Activated CD8-positive, alpha-beta T cell treated with anti-CD3 and anti-CD28 coated beads, Interleukin-2, amount 10 ng/mL, durations not matched to agents 7 days and 5 days (primary cell): ENCODE measurements around the gene APOOL. TPM values are rescaled to one million over a fixed set of nuclear protein-coding genes. Genes with fewer than 3 reads are reported as not detected.

ENCODE experiments used
- ATAC-seq: fragments of 150-1000 bp; cut with Tn5 transposase; one replicate; pipeline ENCODE4 v1.10.0; 2021; ENCODE audit warnings: moderate library complexity
- CTCF ChIA-PET: fragments of 350-600 bp; sonication (Branson Sonifier 250); formaldehyde crosslinking; loops from one replicate; lab custom pipeline; 2021; ENCODE audit warnings: antibody characterized with exemption; lab: Charles Lee
- POLR2A ChIA-PET: fragments of 350-600 bp; sonication (Branson Sonifier 250); formaldehyde crosslinking; loops from one replicate; lab custom pipeline; 2021; ENCODE audit warnings: antibody characterized with exemption; lab: Charles Lee
- DNase-seq: peaks from one replicate; pipeline ENCODE4 v3.0.0-alpha.2; 2020
- H3K27ac Mint-ChIP-seq: one replicate; pipeline ENCODE4 v1.8.0; 2021; ENCODE audit warnings: mild to moderate bottlenecking, mixed read lengths
- H3K27me3 Mint-ChIP-seq: one replicate; pipeline ENCODE4 v1.8.0; 2021; ENCODE audit warnings: low read depth, mixed read lengths
- H3K36me3 Mint-ChIP-seq: one replicate; pipeline ENCODE4 v1.8.0; 2021; ENCODE audit warnings: low read depth, mixed read lengths
- H3K4me1 Mint-ChIP-seq: one replicate; pipeline ENCODE4 v1.8.0; 2021; ENCODE audit warnings: low read depth, mixed read lengths
- H3K4me3 Mint-ChIP-seq: one replicate; pipeline ENCODE4 v1.8.0; 2021; ENCODE audit warnings: mild to moderate bottlenecking, mixed read lengths
- H3K9me3 Mint-ChIP-seq: one replicate; pipeline ENCODE4 v1.8.0; 2022; ENCODE audit warnings: mixed read lengths; ENCODE audit not compliant: insufficient read depth
- total RNA-seq, 2 experiments: library from RNA; stranded (reverse); gene quantifications; one replicate each; pipeline ENCODE4 v1.2.3, GENCODE V29; 2021

The APOOL gene
- total RNA-seq, 2 experiments from 2014 or later: 11.6 to 13.4 TPM

DNA sequence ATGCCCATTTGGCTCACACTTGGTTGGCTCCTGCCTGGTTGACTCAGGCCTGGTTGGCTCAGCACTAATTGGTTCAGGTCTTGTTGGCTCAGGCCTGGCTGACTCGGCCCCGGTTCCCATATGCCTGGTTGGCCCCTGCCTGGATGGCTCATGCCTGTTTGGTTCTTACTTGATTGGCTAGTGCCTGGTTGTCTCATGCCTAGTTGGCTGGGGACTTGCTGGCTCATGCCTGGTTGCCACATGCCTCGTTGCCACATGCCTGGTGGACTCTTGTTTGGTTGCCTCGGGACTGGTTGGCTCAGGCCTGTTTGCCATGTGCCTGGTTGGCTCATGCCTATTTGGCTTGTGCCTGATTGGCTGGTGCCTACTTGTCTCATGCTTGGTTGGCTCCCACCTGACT lies 103.7 kb downstream of the APOOL start:
- ATAC-seq: no peak
- H3K4me3 Mint-ChIP-seq: no peak overlapping the region
- ChIA-PET CTCF (no interaction called here), POLR2A (no interaction called here)
- H3K4me1 Mint-ChIP-seq: no peaks in the 10 kb centered on the region
- H3K27me3 Mint-ChIP-seq: no peaks in the 10 kb centered on the region
- no peaks in the 10 kb centered on the region for H3K9me3 Mint-ChIP-seq
- no peak overlapping the region for H3K27ac Mint-ChIP-seq
- DNase-seq: no peak
- no peaks in the 10 kb centered on the region for H3K36me3 Mint-ChIP-seq

DNA sequence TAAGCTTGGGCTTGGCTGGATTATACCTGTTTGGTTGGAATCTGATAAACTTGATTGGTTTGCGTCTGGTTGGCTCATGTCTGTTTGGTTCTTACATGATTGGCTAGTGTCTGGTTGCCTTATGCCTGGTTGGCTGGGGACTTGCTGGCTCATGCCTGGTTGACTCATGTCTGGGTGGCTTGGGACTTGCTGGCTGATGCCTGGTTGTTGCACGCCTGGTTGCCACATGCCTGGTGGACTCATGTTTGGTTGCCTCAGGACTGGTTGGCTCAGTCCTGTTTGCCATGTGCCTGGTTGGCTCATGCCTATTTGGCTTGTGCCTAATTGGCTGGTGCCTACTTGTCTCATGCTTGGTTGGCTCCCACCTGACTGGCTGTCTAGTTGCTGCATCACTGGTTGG lies 104.5 kb downstream of the APOOL start:
- ChIA-PET POLR2A (no interaction called here), CTCF (no interaction called here)
- ATAC-seq (no peak), DNase-seq (no peak)
- Mint-ChIP-seq H3K27ac (no peak overlapping the region), H3K9me3 (no peaks in the 10 kb centered on the region), H3K27me3 (no peaks in the 10 kb centered on the region), H3K36me3 (no peaks in the 10 kb centered on the region), H3K4me3 (no peak overlapping the region), H3K4me1 (no peaks in the 10 kb centered on the region)

GRCh38 chrX:85109235-85109634 lies 105.6 kb downstream of the APOOL start:
- Mint-ChIP-seq H3K4me3 (no peak overlapping the region), H3K27me3 (no peaks in the 10 kb centered on the region), H3K27ac (no peak overlapping the region), H3K36me3 (no peaks in the 10 kb centered on the region), H3K9me3 (no peaks in the 10 kb centered on the region), H3K4me1 (no peaks in the 10 kb centered on the region)
- CTCF ChIA-PET: interaction anchor here (3.0 kb wide), 1 partner anchor 25 kb away, joined by 10 read pairs; no protein-coding TSS in a partner anchor
- ATAC-seq: no peak
- DNase-seq: peak; percentile 19
- POLR2A ChIA-PET: no interaction called here

GRCh38 chrX:85111347-85111746 lies 107.7 kb downstream of the APOOL start:
- CTCF ChIA-PET: interaction anchor here (1.1 to 3.0 kb wide), 5 partner anchors 11 to 29 kb away, joined by 3 to 10 read pairs (median 4); no protein-coding TSS in a partner anchor

DNA sequence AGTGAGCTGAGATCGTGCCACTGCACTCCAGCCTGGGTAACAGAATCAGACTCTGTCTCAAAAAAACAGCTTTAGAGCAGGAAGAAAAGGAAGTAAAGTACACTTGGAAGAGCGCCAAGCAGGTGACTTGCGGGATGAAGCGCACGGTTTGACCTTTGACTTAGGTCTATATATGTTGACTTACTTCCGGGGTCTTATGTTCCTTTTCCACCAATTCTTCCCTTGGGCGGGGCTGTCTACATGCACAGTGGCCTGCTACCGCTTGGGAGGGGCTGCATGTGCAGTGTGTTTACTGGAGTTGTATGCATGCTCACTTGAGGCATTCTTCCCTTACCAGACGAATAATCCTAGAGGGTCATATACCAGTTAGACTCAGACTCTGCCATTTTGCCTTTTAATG lies 108.6 kb downstream of the APOOL start:
- Mint-ChIP-seq H3K4me3 (no peak overlapping the region), H3K36me3 (no peaks in the 10 kb centered on the region), H3K9me3 (no peaks in the 10 kb centered on the region), H3K4me1 (no peaks in the 10 kb centered on the region), H3K27me3 (no peaks in the 10 kb centered on the region), H3K27ac (no peak overlapping the region)
- CTCF ChIA-PET: interaction anchor here (1.2 kb wide), 1 partner anchor 10 kb away, joined by 3 read pairs; no protein-coding TSS in a partner anchor
- ATAC-seq (no peak), DNase-seq (no peak)
- POLR2A ChIA-PET: no interaction called here

More at GRCh38 chrX:85111347-85111746, 107.7 kb downstream of the APOOL start:
- POLR2A ChIA-PET: no interaction called here
- Mint-ChIP-seq H3K27me3 (no peaks in the 10 kb centered on the region), H3K9me3 (no peaks in the 10 kb centered on the region), H3K4me3 (no peak overlapping the region), H3K4me1 (no peaks in the 10 kb centered on the region), H3K27ac (no peak overlapping the region), H3K36me3 (no peaks in the 10 kb centered on the region)
- ATAC-seq (no peak), DNase-seq (no peak)

DNA sequence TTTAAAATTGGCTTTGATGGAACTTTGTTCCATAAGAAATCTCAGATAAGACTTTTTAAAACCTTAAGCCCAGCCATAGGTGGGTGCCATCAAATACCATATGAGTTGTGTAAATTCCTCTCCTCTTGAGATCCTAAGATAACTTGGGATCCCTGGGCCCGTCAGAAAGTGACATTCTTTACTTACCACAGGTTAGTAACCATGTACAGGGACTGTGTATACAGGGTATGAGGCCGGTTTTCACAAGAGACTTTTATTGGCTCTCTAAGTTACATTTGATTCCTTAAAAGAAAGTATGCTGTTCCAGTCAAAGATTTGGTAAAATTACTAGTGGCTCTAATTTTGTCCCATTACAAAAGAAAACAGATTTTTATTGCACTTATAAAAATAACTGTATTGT lies 110.1 kb downstream of the APOOL start:
- Mint-ChIP-seq H3K4me1 (no peaks in the 10 kb centered on the region), H3K9me3 (no peaks in the 10 kb centered on the region), H3K36me3 (no peaks in the 10 kb centered on the region), H3K27me3 (no peaks in the 10 kb centered on the region), H3K4me3 (no peak overlapping the region), H3K27ac (no peak overlapping the region)
- ATAC-seq (no peak), DNase-seq (no peak)
- POLR2A ChIA-PET: no interaction called here
- CTCF ChIA-PET: no interaction called here

GRCh38 chrX:85114171-85114570 lies 110.5 kb downstream of the APOOL start:
- H3K27me3 Mint-ChIP-seq: no peaks in the 10 kb centered on the region
- H3K4me1 Mint-ChIP-seq: no peaks in the 10 kb centered on the region
- no peaks in the 10 kb centered on the region for H3K36me3 Mint-ChIP-seq

GRCh38 chrX:85114776-85115175 lies 111.1 kb downstream of the APOOL start:
- DNase-seq (no peak), ATAC-seq (no peak)
- H3K9me3 Mint-ChIP-seq: no peaks in the 10 kb centered on the region
- CTCF ChIA-PET: no interaction called here
- no peaks in the 10 kb centered on the region for H3K4me1 Mint-ChIP-seq
- no peak overlapping the region for H3K4me3 Mint-ChIP-seq
- H3K36me3 Mint-ChIP-seq: no peaks in the 10 kb centered on the region
- POLR2A ChIA-PET: no interaction called here
- no peaks in the 10 kb centered on the region for H3K27me3 Mint-ChIP-seq
- H3K27ac Mint-ChIP-seq: no peak overlapping the region

More at GRCh38 chrX:85114171-85114570, 110.5 kb downstream of the APOOL start:
- CTCF ChIA-PET: no interaction called here
- H3K27ac Mint-ChIP-seq: no peak overlapping the region
- no peak for DNase-seq
- H3K4me3 Mint-ChIP-seq: no peak overlapping the region
- POLR2A ChIA-PET: no interaction called here
- no peaks in the 10 kb centered on the region for H3K9me3 Mint-ChIP-seq
- no peak for ATAC-seq

- ChIA-PET CTCF (no interaction called here), POLR2A (no interaction called here)
- H3K36me3 Mint-ChIP-seq: no peaks in the 10 kb centered on the region
- no peak for ATAC-seq
- no peak overlapping the region for H3K27ac Mint-ChIP-seq
- H3K9me3 Mint-ChIP-seq: no peaks in the 10 kb centered on the region
- no peaks in the 10 kb centered on the region for H3K27me3 Mint-ChIP-seq
- DNase-seq: no peak
- H3K4me3 Mint-ChIP-seq: no peak overlapping the region
- H3K4me1 Mint-ChIP-seq: no peaks in the 10 kb centered on the region
Measured at GRCh38 chrX:85115252-85115651, 111.6 kb downstream of the APOOL start.

DNA sequence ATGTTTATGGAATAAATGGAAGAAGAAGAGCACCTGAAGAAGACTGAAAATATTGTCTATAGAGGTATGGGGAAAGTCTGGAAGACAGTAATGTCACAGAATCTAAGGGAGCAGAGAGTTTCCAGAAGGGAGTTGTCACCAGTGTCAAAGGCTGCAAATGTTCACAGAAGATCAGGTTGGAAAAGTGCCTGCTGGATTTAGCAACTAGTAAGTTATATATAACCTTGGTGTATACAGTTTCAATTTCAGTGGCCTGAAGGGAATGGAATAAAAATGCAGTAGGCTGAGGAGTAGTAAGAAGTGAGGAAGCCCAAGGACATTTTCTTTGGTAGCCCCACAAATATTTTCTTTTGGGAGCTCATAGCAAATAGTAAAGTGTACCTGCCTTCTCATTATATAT lies 132.7 kb downstream of the APOOL start:
- CTCF ChIA-PET: no interaction called here
- H3K36me3 Mint-ChIP-seq: no peaks in the 10 kb centered on the region
- no peak overlapping the region for H3K4me3 Mint-ChIP-seq
- no peak for ATAC-seq
- H3K27ac Mint-ChIP-seq: no peak overlapping the region
- POLR2A ChIA-PET: no interaction called here
- no peaks in the 10 kb centered on the region for H3K4me1 Mint-ChIP-seq
- no peak for DNase-seq
- H3K27me3 Mint-ChIP-seq: no peaks in the 10 kb centered on the region
- no peaks in the 10 kb centered on the region for H3K9me3 Mint-ChIP-seq

- CTCF ChIA-PET: no interaction called here
- H3K36me3 Mint-ChIP-seq: no peaks in the 10 kb centered on the region
Measured at GRCh38 chrX:85139422-85139821, 135.7 kb downstream of the APOOL start.

GRCh38 chrX:85140964-85141363 lies 137.3 kb downstream of the APOOL start:
- POLR2A ChIA-PET: no interaction called here
- Mint-ChIP-seq H3K9me3 (no peaks in the 10 kb centered on the region), H3K4me3 (no peak overlapping the region), H3K4me1 (no peaks in the 10 kb centered on the region), H3K27me3 (no peaks in the 10 kb centered on the region), H3K36me3 (no peaks in the 10 kb centered on the region), H3K27ac (no peak overlapping the region)
- CTCF ChIA-PET: interaction anchor here (1.4 kb wide), 1 partner anchor 30 kb away, joined by 4 read pairs; no protein-coding TSS in a partner anchor
- DNase-seq: no peak
- no peak for ATAC-seq

More at GRCh38 chrX:85139422-85139821, 135.7 kb downstream of the APOOL start:
- DNase-seq: no peak
- Mint-ChIP-seq H3K4me3 (no peak overlapping the region), H3K27ac (no peak overlapping the region), H3K4me1 (no peaks in the 10 kb centered on the region), H3K9me3 (no peaks in the 10 kb centered on the region), H3K27me3 (no peaks in the 10 kb centered on the region)
- ATAC-seq: no peak
- POLR2A ChIA-PET: no interaction called here
